Measurements from ENCODE around the gene ARGLU1. TPM values are rescaled to one million over a fixed set of nuclear protein-coding genes. Genes with fewer than 3 reads are reported as not detected.

Gene ARGLU1
- total RNA-seq, 1 donor from 2014 or later, result 91.5 TPM

- no peaks in the 10 kb centered on the region for H3K4me1 Mint-ChIP-seq (ENCODE audit: low read depth)
These were observed 5.9 kb upstream of the ARGLU1 start for GRCh38 chr13:106573868-106574267.

GRCh38 chr13:106573284-106573846 lies 5.4 kb upstream of the ARGLU1 start:
- H3K4me3 Mint-ChIP-seq, result no peak overlapping the region
- H3K27me3 Mint-ChIP-seq (ENCODE audit: insufficient read depth), result peaks cover 3% of the 10 kb centered on the region
- H3K9me3 Mint-ChIP-seq, result peaks cover 9% of the 10 kb centered on the region
- intact Hi-C loops (cut with micrococcal nuclease), result no loop called here
- H3K27ac Mint-ChIP-seq, result no peak overlapping the region
- peaks cover 1% of the 10 kb centered on the region for H3K36me3 Mint-ChIP-seq (ENCODE audit: low read depth)
- peaks cover 4% of the 10 kb centered on the region for H3K4me1 Mint-ChIP-seq (ENCODE audit: low read depth)
- no peak for DNase-seq (ENCODE audit: low spot score)

More at GRCh38 chr13:106573868-106574267, 5.9 kb upstream of the ARGLU1 start:
- intact Hi-C loops (cut with micrococcal nuclease), result no loop called here
- H3K27ac Mint-ChIP-seq, result no peak overlapping the region
- H3K36me3 Mint-ChIP-seq (ENCODE audit: low read depth), result peaks cover 1% of the 10 kb centered on the region
- peaks cover 3% of the 10 kb centered on the region for H3K27me3 Mint-ChIP-seq (ENCODE audit: insufficient read depth)
- H3K4me3 Mint-ChIP-seq, result no peak overlapping the region
- DNase-seq (ENCODE audit: low spot score), result no peak
- H3K9me3 Mint-ChIP-seq, result peaks cover 9% of the 10 kb centered on the region

GRCh38 chr13:106570299-106570852 lies 2.4 kb upstream of the ARGLU1 start:
- H3K27me3 Mint-ChIP-seq (ENCODE audit: insufficient read depth), result peaks cover 2% of the 10 kb centered on the region
- DNase-seq (ENCODE audit: low spot score), result peak; percentile 20
- peaks cover 3% of the 10 kb centered on the region for H3K36me3 Mint-ChIP-seq (ENCODE audit: low read depth)
- intact Hi-C loops (cut with micrococcal nuclease), result no loop called here
- peak overlapping the region; percentile 48 for H3K4me3 Mint-ChIP-seq
- H3K4me1 Mint-ChIP-seq (ENCODE audit: low read depth), result peaks cover 20% of the 10 kb centered on the region
- peaks cover 9% of the 10 kb centered on the region for H3K9me3 Mint-ChIP-seq
- H3K27ac Mint-ChIP-seq, result peak overlapping the region; percentile 45

- Mint-ChIP-seq H3K4me1 (ENCODE audit: low read depth) (peaks cover 29% of the 10 kb centered on the region), H3K9me3 (peaks cover 9% of the 10 kb centered on the region), H3K36me3 (ENCODE audit: low read depth) (peaks cover 10% of the 10 kb centered on the region), H3K4me3 (no peak overlapping the region), H3K27me3 (ENCODE audit: insufficient read depth) (peaks cover 2% of the 10 kb centered on the region), H3K27ac (no peak overlapping the region)
- no peak for DNase-seq (ENCODE audit: low spot score)
- intact Hi-C loops (cut with micrococcal nuclease), result loop anchor here (2.0 to 10.0 kb wide), 3 partner anchors 51 to 1435 kb away; no protein-coding TSS in a partner anchor
These were observed 1.5 kb upstream of the ARGLU1 start for GRCh38 chr13:106569233-106570095.

- Mint-ChIP-seq H3K36me3 (ENCODE audit: low read depth) (peaks cover 15% of the 10 kb centered on the region), H3K9me3 (peaks cover under 1% of the 10 kb centered on the region), H3K27me3 (ENCODE audit: insufficient read depth) (peaks cover 2% of the 10 kb centered on the region), H3K4me1 (ENCODE audit: low read depth) (peaks cover 39% of the 10 kb centered on the region), H3K27ac (peak overlapping the region; percentile 85), H3K4me3 (peak overlapping the region; percentile 99)
- intact Hi-C loops (cut with micrococcal nuclease), result loop anchor here (1.0 to 10.0 kb wide), 5 partner anchors 8 to 1434 kb away; partner anchors contain the start of gene EFNB2
- no peak for DNase-seq (ENCODE audit: low spot score)
These were observed 514 bp upstream of the ARGLU1 start for GRCh38 chr13:106568299-106569003.

- Mint-ChIP-seq H3K9me3 (no peaks in the 10 kb centered on the region), H3K4me3 (peak overlapping the region; percentile 99), H3K27ac (peak overlapping the region; percentile 98), H3K36me3 (ENCODE audit: low read depth) (peaks cover 14% of the 10 kb centered on the region), H3K27me3 (ENCODE audit: insufficient read depth) (peaks cover 2% of the 10 kb centered on the region), H3K4me1 (ENCODE audit: low read depth) (peaks cover 51% of the 10 kb centered on the region)
- intact Hi-C loops (cut with micrococcal nuclease), result loop anchor here (5.0 to 10.0 kb wide), 2 partner anchors 350 to 1432 kb away; no protein-coding TSS in a partner anchor
- DNase-seq (ENCODE audit: low spot score), result peak; percentile 26
These were observed 1.1 kb downstream of the ARGLU1 start for GRCh38 chr13:106566641-106567473.

- peak overlapping the region; percentile 99 for H3K4me3 Mint-ChIP-seq
- H3K27ac Mint-ChIP-seq, result peak overlapping the region; percentile 57
- intact Hi-C loops (cut with micrococcal nuclease), result loop anchor here (2.0 to 10.0 kb wide), 3 partner anchors 14 to 1430 kb away; no protein-coding TSS in a partner anchor
- H3K27me3 Mint-ChIP-seq (ENCODE audit: insufficient read depth), result peaks cover 2% of the 10 kb centered on the region
- no peak for DNase-seq (ENCODE audit: low spot score)
- H3K36me3 Mint-ChIP-seq (ENCODE audit: low read depth), result peaks cover 14% of the 10 kb centered on the region
- H3K4me1 Mint-ChIP-seq (ENCODE audit: low read depth), result peaks cover 65% of the 10 kb centered on the region
- H3K9me3 Mint-ChIP-seq, result no peaks in the 10 kb centered on the region
These were observed 2.7 kb downstream of the ARGLU1 start for GRCh38 chr13:106565127-106565775.

GRCh38 chr13:106562301-106562700 lies 5.6 kb downstream of the ARGLU1 start:
- Mint-ChIP-seq H3K9me3 (no peaks in the 10 kb centered on the region), H3K27ac (peak overlapping the region; percentile 49), H3K36me3 (ENCODE audit: low read depth) (peaks cover 28% of the 10 kb centered on the region), H3K4me3 (no peak overlapping the region), H3K27me3 (ENCODE audit: insufficient read depth) (peaks cover 2% of the 10 kb centered on the region), H3K4me1 (ENCODE audit: low read depth) (peaks cover 70% of the 10 kb centered on the region)
- DNase-seq (ENCODE audit: low spot score), result no peak
- intact Hi-C loops (cut with micrococcal nuclease), result loop anchor here (10.0 kb wide), 1 partner anchor 1428 kb away; no protein-coding TSS in a partner anchor

GRCh38 chr13:106561551-106562170 lies 6.3 kb downstream of the ARGLU1 start:
- intact Hi-C loops (cut with micrococcal nuclease), result loop anchor here (10.0 kb wide), 1 partner anchor 1427 kb away; no protein-coding TSS in a partner anchor
- Mint-ChIP-seq H3K36me3 (ENCODE audit: low read depth) (peaks cover 33% of the 10 kb centered on the region), H3K4me3 (no peak overlapping the region), H3K4me1 (ENCODE audit: low read depth) (peaks cover 71% of the 10 kb centered on the region), H3K9me3 (no peaks in the 10 kb centered on the region), H3K27me3 (ENCODE audit: insufficient read depth) (no peaks in the 10 kb centered on the region), H3K27ac (peak overlapping the region; percentile 49)
- DNase-seq (ENCODE audit: low spot score), result peak; percentile 34

- no peak for DNase-seq (ENCODE audit: low spot score)
- Mint-ChIP-seq H3K36me3 (ENCODE audit: low read depth) (peaks cover 39% of the 10 kb centered on the region), H3K4me3 (no peak overlapping the region), H3K4me1 (ENCODE audit: low read depth) (peaks cover 70% of the 10 kb centered on the region), H3K27ac (peak overlapping the region; percentile 49), H3K27me3 (ENCODE audit: insufficient read depth) (no peaks in the 10 kb centered on the region), H3K9me3 (no peaks in the 10 kb centered on the region)
- intact Hi-C loops (cut with micrococcal nuclease), result loop anchor here (1.0 to 10.0 kb wide), 3 partner anchors 7 to 1426 kb away; partner anchors contain the start of gene ARGLU1
These were observed 7.1 kb downstream of the ARGLU1 start for GRCh38 chr13:106560821-106561220.

GRCh38 chr13:106558527-106558926 lies 9.4 kb downstream of the ARGLU1 start:
- peaks cover 43% of the 10 kb centered on the region for H3K36me3 Mint-ChIP-seq (ENCODE audit: low read depth)
- H3K4me3 Mint-ChIP-seq, result no peak overlapping the region
- no peak for DNase-seq (ENCODE audit: low spot score)
- H3K27ac Mint-ChIP-seq, result peak overlapping the region; percentile 18
- H3K9me3 Mint-ChIP-seq, result no peaks in the 10 kb centered on the region
- intact Hi-C loops (cut with micrococcal nuclease), result no loop called here
- no peaks in the 10 kb centered on the region for H3K27me3 Mint-ChIP-seq (ENCODE audit: insufficient read depth)
- H3K4me1 Mint-ChIP-seq (ENCODE audit: low read depth), result peaks cover 61% of the 10 kb centered on the region
